HepG2 (cell line): Measurements from ENCODE around the gene RHBDD1. TPM values are rescaled to one million over a fixed set of nuclear protein-coding genes. Genes with fewer than 3 reads are reported as not detected.

Experiments
- ATAC-seq: fragments of 200-7000 bp; cut with Tn5 transposase; 3 replicates; pipeline ENCODE4 v1.9.1; 2020; ENCODE audit warnings: mild to moderate bottlenecking, moderate library complexity
- BruUV-seq: library from RNA; stranded (reverse); fragments of 400-500 nt; replicated peaks from 2 replicates; lab custom pipeline; 2021; lab: Mats Ljungman, UMichigan
- CTCF ChIA-PET: fragments of 300-600 bp; formaldehyde crosslinking; extraction: SDS; loops from one replicate; lab custom pipeline; 2021; ENCODE audit warnings: low total read pairs, inconsistent platforms, low intra/inter-chr PET ratio; lab: Yijun Ruan, JAX
- POLR2A ChIA-PET: fragments of 350-600 bp; sonication (Branson Sonifier 250); formaldehyde crosslinking; loops from one replicate; lab custom pipeline; 2020; ENCODE audit warnings: antibody characterized with exemption, inconsistent platforms; lab: Yijun Ruan, JAX
- DNase-seq: peaks from one replicate; pipeline ENCODE4 v3.0.0-alpha.2; 2015; ENCODE audit warnings: low spot score
- FAIRE-seq: peaks from 3 replicates; lab custom pipeline; 2011; peaks lifted over from hg19 to GRCh38; lab: Jason Lieb, UNC
- H2AFZ ChIP-seq: one replicate; pipeline ENCODE4 v1.6.1; 2011; ENCODE audit warnings: low read length, inconsistent platforms
- H3K27ac ChIP-seq: fragments of 300-600 bp; 3 replicates; pipeline ENCODE4 v1.8.0; 2011; ENCODE audit warnings: mixed run types, mild to moderate bottlenecking, mixed read lengths, low read length, inconsistent platforms; ENCODE audit not compliant: insufficient read depth; ENCODE audit errors: extremely low read length
- H3K27me3 ChIP-seq, 2 experiments: fragments of 200-600 bp in 1 of 2; 2 replicates in 1 of 2; 3 replicates in 1 of 2; pipeline versions ENCODE4 v1.6.0 to v1.8.0; 2011; ENCODE audit warnings: low read length in 2 of 2, mild to moderate bottlenecking in 2 of 2, moderate library complexity in 2 of 2, inconsistent platforms in 1 of 2; ENCODE audit not compliant: insufficient read depth in 2 of 2, control insufficient read depth in 1 of 2
- H3K36me3 ChIP-seq, 2 experiments: fragments of 200-600 bp in 1 of 2; replicated peaks in 1 of 2; 2 replicates in 1 of 2; 3 replicates in 1 of 2; pipeline versions ENCODE4 v1.5.1 to v1.8.0; 2011; ENCODE audit warnings: low read length in 2 of 2, inconsistent platforms in 1 of 2; ENCODE audit not compliant: insufficient read depth in 2 of 2, control insufficient read depth in 1 of 2
- H3K4me1 ChIP-seq: 2 replicates; pipeline ENCODE4 v1.5.1; 2012; ENCODE audit warnings: low read length, inconsistent platforms; ENCODE audit not compliant: insufficient read depth
- H3K4me2 ChIP-seq: 2 replicates; pipeline ENCODE4 v1.6.0; 2011; ENCODE audit warnings: low read depth, low read length, inconsistent platforms
- H3K4me3 ChIP-seq, 3 experiments: fragments of 200-600 bp in 1 of 3; sonication (generic), shearing (Covaris generic) in 1 of 3; replicated peaks in 1 of 3; 2 replicates each; pipeline ENCODE4 v1.5.1; 2011 to 2016; ENCODE audit warnings: low read length in 3 of 3, inconsistent platforms in 2 of 3, low read depth in 2 of 3, mild to moderate bottlenecking in 2 of 3, control low read depth in 1 of 3, mixed read lengths in 1 of 3; ENCODE audit not compliant: insufficient read depth in 1 of 3
- H3K79me2 ChIP-seq: one replicate; pipeline ENCODE4 v1.6.1; 2011; ENCODE audit warnings: low read length, inconsistent platforms; ENCODE audit not compliant: insufficient read depth
- H3K9ac ChIP-seq: 2 replicates; pipeline ENCODE4 v1.6.0; 2011; ENCODE audit warnings: mild to moderate bottlenecking, low read depth, low read length, inconsistent platforms; ENCODE audit not compliant: insufficient read depth
- H3K9me3 ChIP-seq: 2 replicates; pipeline ENCODE4 v1.5.1; 2012; ENCODE audit warnings: mild to moderate bottlenecking, low read length
- H4K20me1 ChIP-seq: 2 replicates; pipeline ENCODE4 v1.6.0; 2011; ENCODE audit warnings: inconsistent platforms, mild to moderate bottlenecking, low read length, moderate library complexity; ENCODE audit not compliant: insufficient read depth
- AFF4 ChIP-seq: sonication (generic); formaldehyde crosslinking; IDR thresholded peaks from 2 replicates; pipeline ENCODE4 v1.4.0; 2020; ENCODE audit warnings: missing genetic modification reagents
- MAFK ChIP-seq, 2 experiments: IDR thresholded peaks in 1 of 2; conservative IDR thresholded peaks in 1 of 2; 2 replicates each; pipeline ENCODE4 v1.6.1; 2011; ENCODE audit warnings: improper control_type of control experiment in 2 of 2, low read length in 2 of 2
- MYNN ChIP-seq: sonication (generic); formaldehyde crosslinking; IDR thresholded peaks from 2 replicates; pipeline ENCODE4 v1.4.0; 2020; ENCODE audit warnings: mild to moderate bottlenecking, low read depth, missing genetic modification reagents
- NRL ChIP-seq: sonication (generic); formaldehyde crosslinking; IDR thresholded peaks from 2 replicates; pipeline ENCODE4 v1.5.0; 2020; ENCODE audit warnings: missing genetic modification reagents, mild to moderate bottlenecking, moderate library complexity, borderline replicate concordance
- REST ChIP-seq, 2 experiments: IDR thresholded peaks; 2 replicates each; pipeline ENCODE4 v1.6.1; 2011 to 2012; ENCODE audit warnings: low read length in 2 of 2, borderline replicate concordance in 1 of 2, low read depth in 1 of 2, mild to moderate bottlenecking in 1 of 2, moderate library complexity in 1 of 2
- SKI ChIP-seq: fragments of 450-650 bp; IDR thresholded peaks from one replicate; pipeline ENCODE4 v1.6.1; 2018; ENCODE audit warnings: mild to moderate bottlenecking; ENCODE audit not compliant: partially characterized antibody
- ZNF660 ChIP-seq: sonication (generic); formaldehyde crosslinking; IDR thresholded peaks from 2 replicates; pipeline ENCODE4 v1.5.1; 2020; ENCODE audit warnings: mild to moderate bottlenecking, low read depth, missing genetic modification reagents, borderline replicate concordance
- ZNF724P ChIP-seq: sonication (generic); formaldehyde crosslinking; IDR thresholded peaks from 2 replicates; pipeline ENCODE4 v1.8.0; 2022; ENCODE audit warnings: missing genetic modification reagents, borderline replicate concordance
- ZNF841 ChIP-seq: sonication (generic); formaldehyde crosslinking; IDR thresholded peaks from 2 replicates; pipeline ENCODE4 v1.8.1; 2023; ENCODE audit warnings: missing genetic modification reagents, borderline replicate concordance
- WGBS: methylation state at CpG from one replicate; pipeline ENCODE4 v1.1.6; 2017; ENCODE audit warnings: low lambda C conversion rate; 5-methylcytosine and 5-hydroxymethylcytosine counted together
- in situ Hi-C: cut with HindIII; loops from 2 replicates; pipeline ENCODE4 v1.10.0; 2017; ENCODE audit warnings: low pct_unique_long_range_greater_than_20kb; ENCODE audit not compliant: extremely low pct_ligation_motif_present
- intact Hi-C: fragments of 100-400 bp; cut with micrococcal nuclease; formaldehyde crosslinking; loops from one replicate; pipeline ENCODE4 v1.10.0; 2022; ENCODE audit not compliant: unreplicated experiment
- polyA plus RNA-seq, 8 experiments: library from polyadenylated mRNA; depleted of rRNA in 3 of 8; stranded (reverse) in 7 of 8; unstranded in 1 of 8; fragments of >200 nt; fragmentation: Illumina TruSeq in 4 of 8; extraction: Trizol in 4 of 8; gene quantifications; 2 replicates each; pipeline versions ENCODE4 v1.2.1 to v1.2.3, GENCODE V29; 2011 to 2016; ENCODE audit warnings: low read depth in 4 of 8, missing spikeins in 1 of 8, mixed read lengths in 1 of 8; ENCODE audit not compliant: insufficient read depth in 1 of 8
- total RNA-seq, 5 experiments: library from RNA; depleted of rRNA; stranded (reverse); fragments of >200 nt; fragmentation: Illumina TruSeq; extraction: Trizol; gene quantifications; 2 replicates each; pipeline ENCODE4 v1.2.3, GENCODE V29; 2016; ENCODE audit warnings: low read depth in 1 of 5
- TF ChIP-seq, protein P1 (sequence below): sonication (generic); formaldehyde crosslinking; IDR thresholded peaks from 2 replicates; pipeline ENCODE4 v1.8.1; 2023; ENCODE audit warnings: mild to moderate bottlenecking, missing genetic modification reagents
- TF ChIP-seq, protein P2 (sequence below): sonication (generic); formaldehyde crosslinking; IDR thresholded peaks from 2 replicates; pipeline ENCODE4 v1.5.0; 2020; ENCODE audit warnings: missing genetic modification reagents

RHBDD1 gene
- total and polyA plus RNA-seq, 2 of the 13 experiments (the other 11 are each of a cell fraction or from before 2014, with no cell fraction given), result 8.2 to 9.5 TPM

- TF ChIP-seq REST (IDR thresholded peaks at IDR 0.05; ENCODE audit: borderline replicate concordance in 1 of 2, low read depth in 1 of 2, low read length in 2 of 2), result no peak
Observed at GRCh38 chr2:226965376-226965775, 129.5 kb downstream of the RHBDD1 start (continued).

DNA sequence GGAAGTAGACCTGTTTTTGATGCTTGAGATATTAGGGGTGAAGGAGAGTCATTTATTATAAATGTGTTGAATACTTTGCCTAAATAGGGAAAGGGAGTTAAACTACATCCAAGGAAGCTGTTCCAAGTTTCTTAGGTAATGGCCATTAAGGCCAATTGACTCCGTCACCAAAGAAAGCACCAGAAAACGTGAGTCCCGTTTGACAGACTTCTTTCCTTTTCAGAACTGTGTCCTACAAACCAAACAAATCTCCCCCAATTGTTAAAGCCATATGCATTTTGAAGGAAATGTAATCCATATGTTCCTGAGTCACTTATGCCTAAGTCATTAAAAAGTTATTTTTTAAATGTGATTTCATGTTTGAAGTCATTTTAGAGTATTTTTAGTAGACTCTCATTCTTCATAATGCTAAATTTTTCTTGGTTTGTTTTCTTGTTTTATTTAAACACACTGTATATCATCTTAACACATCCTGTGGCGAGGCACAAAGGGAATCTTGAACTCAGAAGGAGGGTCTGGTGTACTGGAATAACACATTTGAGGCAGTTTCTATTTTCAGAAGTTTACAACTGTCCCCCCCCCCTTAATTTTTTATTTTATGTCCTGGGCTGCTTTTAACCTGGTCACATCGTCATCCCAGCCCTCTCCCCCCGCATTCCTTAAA lies 133.7 kb downstream of the RHBDD1 start:
- CTCF ChIA-PET, result no interaction called here
- POLR2A ChIA-PET, result no interaction called here
- no peak for ATAC-seq
- in situ Hi-C loops (no loop called here), intact Hi-C loops (no loop called here)
- Histone ChIP-seq H4K20me1 (no peaks in the 10 kb centered on the region), H3K4me1 (no peaks in the 10 kb centered on the region), H3K36me3 (no peaks in the 10 kb centered on the region), H3K9me3 (no peaks in the 10 kb centered on the region), H3K79me2 (no peaks in the 10 kb centered on the region), H3K27me3 (no peaks in the 10 kb centered on the region), H2AFZ (no peak overlapping the region), H3K4me2 (no peak overlapping the region), H3K4me3 (no peak overlapping the region), H3K9ac (no peak overlapping the region), H3K27ac (no peak overlapping the region)
- no peak for FAIRE-seq
- WGBS, result 56% methylated on average over 6 of the region's 6 CpGs
- BruUV-seq, result no TSS peak
- no peak for DNase-seq
- TF ChIP-seq SKI (no peak), ZNF724P (CRISPR knock-in tag) (no peak), AFF4 (no peak), ZNF841 (CRISPR knock-in tag) (no peak), ZNF660 (CRISPR knock-in tag) (no peak), NRL (CRISPR knock-in tag) (no peak), MYNN (no peak), MAFK (conservative IDR thresholded peaks at IDR 0.05 in 1 of 2, IDR thresholded peaks at IDR 0.05 in 1 of 2; ENCODE audit: low read length in 2 of 2) (no peak)
- TF ChIP-seq, protein P1, sequence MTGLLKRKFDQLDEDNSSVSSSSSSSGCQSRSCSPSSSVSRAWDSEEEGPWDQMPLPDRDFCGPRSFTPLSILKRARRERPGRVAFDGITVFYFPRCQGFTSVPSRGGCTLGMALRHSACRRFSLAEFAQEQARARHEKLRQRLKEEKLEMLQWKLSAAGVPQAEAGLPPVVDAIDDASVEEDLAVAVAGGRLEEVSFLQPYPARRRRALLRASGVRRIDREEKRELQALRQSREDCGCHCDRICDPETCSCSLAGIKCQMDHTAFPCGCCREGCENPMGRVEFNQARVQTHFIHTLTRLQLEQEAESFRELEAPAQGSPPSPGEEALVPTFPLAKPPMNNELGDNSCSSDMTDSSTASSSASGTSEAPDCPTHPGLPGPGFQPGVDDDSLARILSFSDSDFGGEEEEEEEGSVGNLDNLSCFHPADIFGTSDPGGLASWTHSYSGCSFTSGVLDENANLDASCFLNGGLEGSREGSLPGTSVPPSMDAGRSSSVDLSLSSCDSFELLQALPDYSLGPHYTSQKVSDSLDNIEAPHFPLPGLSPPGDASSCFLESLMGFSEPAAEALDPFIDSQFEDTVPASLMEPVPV, result no peak
- TF ChIP-seq, protein P2, sequence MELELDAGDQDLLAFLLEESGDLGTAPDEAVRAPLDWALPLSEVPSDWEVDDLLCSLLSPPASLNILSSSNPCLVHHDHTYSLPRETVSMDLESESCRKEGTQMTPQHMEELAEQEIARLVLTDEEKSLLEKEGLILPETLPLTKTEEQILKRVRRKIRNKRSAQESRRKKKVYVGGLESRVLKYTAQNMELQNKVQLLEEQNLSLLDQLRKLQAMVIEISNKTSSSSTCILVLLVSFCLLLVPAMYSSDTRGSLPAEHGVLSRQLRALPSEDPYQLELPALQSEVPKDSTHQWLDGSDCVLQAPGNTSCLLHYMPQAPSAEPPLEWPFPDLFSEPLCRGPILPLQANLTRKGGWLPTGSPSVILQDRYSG (CRISPR knock-in tag), result no peak
